Ishikawa (cell line): Measurements from ENCODE around the gene KCNC2.

Source experiments
- CEBPB ChIP-seq: IDR thresholded peaks from 2 replicates; pipeline ENCODE4 v1.6.1; 2012
- CREB1 ChIP-seq: IDR thresholded peaks from 2 replicates; pipeline ENCODE4 v1.6.1; 2012; ENCODE audit warnings: low read depth
- EGR1 ChIP-seq: IDR thresholded peaks from 2 replicates; pipeline ENCODE4 v1.6.1; 2012
- EP300 ChIP-seq: IDR thresholded peaks from 2 replicates; pipeline ENCODE4 v1.6.1; 2012; ENCODE audit warnings: borderline replicate concordance
- FOXM1 ChIP-seq: IDR thresholded peaks from 2 replicates; pipeline ENCODE4 v1.6.1; 2012; ENCODE audit warnings: low read depth, borderline replicate concordance
- NFIC ChIP-seq: IDR thresholded peaks from 2 replicates; pipeline ENCODE4 v1.6.1; 2012
- RAD21 ChIP-seq: IDR thresholded peaks from 2 replicates; pipeline ENCODE4 v1.6.1; 2012; ENCODE audit warnings: low read depth
- TAF1 ChIP-seq: IDR thresholded peaks from 2 replicates; pipeline ENCODE4 v1.6.1; 2012; ENCODE audit warnings: low read depth, mild to moderate bottlenecking
- TCF12 ChIP-seq: IDR thresholded peaks from 2 replicates; pipeline ENCODE4 v1.6.1; 2012; ENCODE audit warnings: low read depth
- TEAD4 ChIP-seq: IDR thresholded peaks from 2 replicates; pipeline ENCODE4 v1.6.1; 2012
- YY1 ChIP-seq: IDR thresholded peaks from 2 replicates; pipeline ENCODE4 v1.6.1; 2012; ENCODE audit warnings: low read depth
- ZBTB7A ChIP-seq: IDR thresholded peaks from 2 replicates; pipeline ENCODE4 v1.6.1; 2012; ENCODE audit warnings: low read depth
- TF ChIP-seq, protein P1 (sequence below): IDR thresholded peaks from 2 replicates; pipeline ENCODE4 v1.6.1; 2012; ENCODE audit warnings: low read depth, mild to moderate bottlenecking
- TF ChIP-seq, protein P2 (sequence below): IDR thresholded peaks from 2 replicates; pipeline ENCODE4 v1.6.1; 2012
- TF ChIP-seq, protein P3 (sequence below): IDR thresholded peaks from 2 replicates; pipeline ENCODE4 v1.6.1; 2012

The KCNC2 gene

DNA sequence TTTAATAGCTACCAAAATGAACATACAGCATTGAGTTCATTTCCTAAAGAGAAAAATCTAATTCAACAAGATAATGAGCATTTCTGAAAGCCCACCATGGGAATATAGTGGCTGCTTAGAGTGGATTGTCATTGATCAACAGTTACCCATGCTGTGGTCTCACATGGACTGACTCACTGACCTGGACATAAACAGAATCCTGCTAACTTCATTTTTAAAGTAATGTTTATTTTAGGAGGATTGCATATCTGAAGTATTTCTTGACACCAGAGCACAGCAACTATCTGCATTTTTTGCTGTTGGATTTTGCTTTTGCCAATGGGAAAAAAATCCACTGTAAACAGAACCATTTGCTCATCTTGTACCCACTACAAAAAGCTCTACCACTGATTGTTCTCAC is 71.7 kb downstream of the KCNC2 start:
- TF ChIP-seq FOXM1 (no peak), EP300 (no peak), RAD21 (no peak), TAF1 (no peak), ZBTB7A (no peak), CEBPB (no peak), TCF12 (no peak), YY1 (no peak), TEAD4 (no peak), CREB1 (no peak)
- TF ChIP-seq, protein P1, sequence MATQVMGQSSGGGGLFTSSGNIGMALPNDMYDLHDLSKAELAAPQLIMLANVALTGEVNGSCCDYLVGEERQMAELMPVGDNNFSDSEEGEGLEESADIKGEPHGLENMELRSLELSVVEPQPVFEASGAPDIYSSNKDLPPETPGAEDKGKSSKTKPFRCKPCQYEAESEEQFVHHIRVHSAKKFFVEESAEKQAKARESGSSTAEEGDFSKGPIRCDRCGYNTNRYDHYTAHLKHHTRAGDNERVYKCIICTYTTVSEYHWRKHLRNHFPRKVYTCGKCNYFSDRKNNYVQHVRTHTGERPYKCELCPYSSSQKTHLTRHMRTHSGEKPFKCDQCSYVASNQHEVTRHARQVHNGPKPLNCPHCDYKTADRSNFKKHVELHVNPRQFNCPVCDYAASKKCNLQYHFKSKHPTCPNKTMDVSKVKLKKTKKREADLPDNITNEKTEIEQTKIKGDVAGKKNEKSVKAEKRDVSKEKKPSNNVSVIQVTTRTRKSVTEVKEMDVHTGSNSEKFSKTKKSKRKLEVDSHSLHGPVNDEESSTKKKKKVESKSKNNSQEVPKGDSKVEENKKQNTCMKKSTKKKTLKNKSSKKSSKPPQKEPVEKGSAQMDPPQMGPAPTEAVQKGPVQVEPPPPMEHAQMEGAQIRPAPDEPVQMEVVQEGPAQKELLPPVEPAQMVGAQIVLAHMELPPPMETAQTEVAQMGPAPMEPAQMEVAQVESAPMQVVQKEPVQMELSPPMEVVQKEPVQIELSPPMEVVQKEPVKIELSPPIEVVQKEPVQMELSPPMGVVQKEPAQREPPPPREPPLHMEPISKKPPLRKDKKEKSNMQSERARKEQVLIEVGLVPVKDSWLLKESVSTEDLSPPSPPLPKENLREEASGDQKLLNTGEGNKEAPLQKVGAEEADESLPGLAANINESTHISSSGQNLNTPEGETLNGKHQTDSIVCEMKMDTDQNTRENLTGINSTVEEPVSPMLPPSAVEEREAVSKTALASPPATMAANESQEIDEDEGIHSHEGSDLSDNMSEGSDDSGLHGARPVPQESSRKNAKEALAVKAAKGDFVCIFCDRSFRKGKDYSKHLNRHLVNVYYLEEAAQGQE = no peak
- TF ChIP-seq, protein P2, sequence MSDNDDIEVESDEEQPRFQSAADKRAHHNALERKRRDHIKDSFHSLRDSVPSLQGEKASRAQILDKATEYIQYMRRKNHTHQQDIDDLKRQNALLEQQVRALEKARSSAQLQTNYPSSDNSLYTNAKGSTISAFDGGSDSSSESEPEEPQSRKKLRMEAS = no peak

GRCh38 chr12:75135026-75135425 is 74.6 kb downstream of the KCNC2 start:
- TF ChIP-seq EP300 = no peak
- TF ChIP-seq TAF1 = no peak
- no peak for TF ChIP-seq TEAD4
- no peak for TF ChIP-seq EGR1
- TF ChIP-seq CREB1 = no peak
- TF ChIP-seq, protein P3, sequence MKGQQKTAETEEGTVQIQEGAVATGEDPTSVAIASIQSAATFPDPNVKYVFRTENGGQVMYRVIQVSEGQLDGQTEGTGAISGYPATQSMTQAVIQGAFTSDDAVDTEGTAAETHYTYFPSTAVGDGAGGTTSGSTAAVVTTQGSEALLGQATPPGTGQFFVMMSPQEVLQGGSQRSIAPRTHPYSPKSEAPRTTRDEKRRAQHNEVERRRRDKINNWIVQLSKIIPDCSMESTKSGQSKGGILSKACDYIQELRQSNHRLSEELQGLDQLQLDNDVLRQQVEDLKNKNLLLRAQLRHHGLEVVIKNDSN = no peak
- no peak for TF ChIP-seq FOXM1
- TF ChIP-seq NFIC = no peak
- TF ChIP-seq TCF12 = no peak
- TF ChIP-seq, protein P2 = no peak
- no peak for TF ChIP-seq ZBTB7A
- no peak for TF ChIP-seq RAD21
- TF ChIP-seq YY1 = no peak
- TF ChIP-seq, protein P1 = no peak

DNA sequence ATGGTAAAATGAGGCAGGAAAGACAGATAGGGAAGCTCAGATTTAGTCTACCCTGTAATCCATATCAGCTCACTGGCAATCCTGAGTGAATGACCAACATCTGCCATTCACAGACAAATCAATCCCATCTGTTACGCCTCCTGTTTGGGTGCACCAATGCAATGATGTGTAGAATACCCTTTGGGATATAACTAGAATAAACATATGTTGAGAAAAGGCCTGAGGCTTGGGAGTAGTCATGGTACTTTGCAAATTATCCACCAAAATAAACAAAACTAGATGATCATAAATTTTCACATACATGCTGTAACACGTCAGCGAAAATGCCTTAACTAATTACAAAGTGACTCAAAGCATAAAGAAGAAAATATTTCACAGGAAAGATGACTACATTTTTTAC is 78.8 kb downstream of the KCNC2 start:
- TF ChIP-seq YY1 (no peak), TCF12 (no peak), CEBPB (no peak), TEAD4 (no peak), RAD21 (no peak), TAF1 (no peak), NFIC (no peak), ZBTB7A (no peak)
- TF ChIP-seq, protein P1 = no peak
- TF ChIP-seq, protein P3 = no peak

DNA sequence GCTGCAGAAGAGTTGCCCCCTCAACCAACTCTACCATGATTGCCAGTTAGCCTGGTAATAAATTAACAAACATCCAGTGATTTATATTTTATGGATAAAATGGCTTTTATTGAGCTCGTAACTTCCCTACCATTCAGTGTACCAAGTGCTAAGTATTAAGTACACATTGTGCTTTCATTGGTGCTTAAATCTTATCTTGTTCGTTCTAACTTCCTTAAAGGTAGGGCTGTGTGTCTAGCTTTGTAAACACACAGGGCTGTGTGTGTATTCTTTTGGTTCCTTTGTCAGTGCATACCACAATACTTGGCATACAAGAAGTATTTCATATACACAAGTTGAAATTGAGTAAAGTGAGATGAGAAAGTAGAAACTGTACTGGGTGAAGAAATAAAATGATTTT is 80.4 kb downstream of the KCNC2 start:
- TF ChIP-seq, protein P1 = no peak
- TF ChIP-seq CEBPB (no peak), TAF1 (no peak), EGR1 (no peak), RAD21 (no peak)
